Left cardiac atrium (tissue), 4 donors: Measurements from ENCODE around the gene P2RX2. TPM values are rescaled to one million over a fixed set of nuclear protein-coding genes. Genes with fewer than 3 reads are reported as not detected.

Source experiments
- ATAC-seq, 2 donors: fragments of 200-7000 bp; cut with Tn5 transposase; one replicate each; pipeline ENCODE4 v1.9.1; 2020; ENCODE audit warnings: mild to moderate bottlenecking in 2 of 2, moderate library complexity in 2 of 2
- DNase-seq: peaks from one replicate; pipeline ENCODE4 v3.0.0-alpha.2; 2020
- intact Hi-C, 2 donors: fragments of 100-400 bp; cut with DNase I; formaldehyde crosslinking; loops; one replicate each; pipeline versions ENCODE4 v1.14.1 to v1.15.1; 2022 to 2023
- total RNA-seq, 2 donors: library from RNA; stranded (reverse); fragmentation: NEBNext Ultra II Directional; extraction: Animal tissue kit (Norgen Biotek cat#: 25700); gene quantifications; one replicate each; pipeline ENCODE4 v1.2.1, GENCODE V29; 2021
- donor health status: DM: no; HTN: yes; CAD: no.
- donor health status: DM: no; HTN: yes; CAD: no; lungs with severe emphysema.
- donor health status: DM: yes; HTN: yes; CAD: no.
- donor health status: Dilated cardiomyopathy.

P2RX2 gene
- total RNA-seq, 2 donors from 2014 or later, result not detected

GRCh38 chr12:132614861-132615578, 3.6 kb upstream of the P2RX2 start:
- intact Hi-C loops, result loop anchor here (1.0 to 5.0 kb wide), 2 partner anchors 198 to 200 kb away; no protein-coding TSS in a partner anchor
- peak; percentile 87 for DNase-seq
- ATAC-seq, result peak; percentile 87 to 90

- no peak for DNase-seq
- no peak for ATAC-seq
- intact Hi-C loops, result loop anchor here in 1 of 2 donors (1.0 kb wide), 1 partner anchor 200 kb away; no protein-coding TSS in a partner anchor
Measured at GRCh38 chr12:132615579-132616038, 3.0 kb upstream of the P2RX2 start.

- ATAC-seq, result no peak
- intact Hi-C loops, result no loop called here
- DNase-seq, result no peak
Measured at GRCh38 chr12:132617135-132617701, 1.4 kb upstream of the P2RX2 start.

- DNase-seq, result no peak
Measured at GRCh38 chr12:132617822-132618682, 524 bp upstream of the P2RX2 start.

GRCh38 chr12:132619071-132619385, 452 bp downstream of the P2RX2 start:
- DNase-seq (no peak), ATAC-seq (no peak)
- intact Hi-C loops, result no loop called here

More at GRCh38 chr12:132617822-132618682, 524 bp upstream of the P2RX2 start:
- intact Hi-C loops, result no loop called here
- ATAC-seq, result no peak

- ATAC-seq (no peak), DNase-seq (no peak)
Measured at GRCh38 chr12:132619386-132620112, 973 bp downstream of the P2RX2 start.

GRCh38 chr12:132620113-132620898, 1.7 kb downstream of the P2RX2 start:
- no peak for ATAC-seq
- intact Hi-C loops, result no loop called here
- no peak for DNase-seq

More at GRCh38 chr12:132619386-132620112, 973 bp downstream of the P2RX2 start:
- intact Hi-C loops, result no loop called here

- DNase-seq (no peak), ATAC-seq (no peak)
- intact Hi-C loops, result no loop called here
Measured at GRCh38 chr12:132620899-132621656, 2.5 kb downstream of the P2RX2 start.

GRCh38 chr12:132621657-132622435, 3.3 kb downstream of the P2RX2 start:
- intact Hi-C loops, result no loop called here
- no peak for ATAC-seq
- no peak for DNase-seq

- ATAC-seq (peak; percentile 61 to 84), DNase-seq (peak; percentile 51)
- intact Hi-C loops, result no loop called here
Measured at GRCh38 chr12:132622437-132623071, 4.0 kb downstream of the P2RX2 start.

- DNase-seq, result no peak
Measured at GRCh38 chr12:132623072-132623869, 4.7 kb downstream of the P2RX2 start.

GRCh38 chr12:132624186-132624855, 5.7 kb downstream of the P2RX2 start:
- no peak for DNase-seq
- intact Hi-C loops, result no loop called here
- ATAC-seq, result no peak

More at GRCh38 chr12:132623072-132623869, 4.7 kb downstream of the P2RX2 start:
- intact Hi-C loops, result no loop called here
- no peak for ATAC-seq

- ATAC-seq (no peak), DNase-seq (no peak)
- intact Hi-C loops, result no loop called here
Measured at GRCh38 chr12:132624910-132625630, 6.5 kb downstream of the P2RX2 start.

GRCh38 chr12:132625731-132626430, 7.3 kb downstream of the P2RX2 start:
- no peak for DNase-seq
- ATAC-seq, result no peak
- intact Hi-C loops, result no loop called here
